Stimulated activated CD8-positive, alpha-beta memory T cell treated with anti-CD3 and anti-CD28 coated beads, Interleukin-12 subunit alpha, Interleukin-12 subunit beta, amount 100 ng/mL, for 24 hours (primary cell): ENCODE data around the gene FOXP1.
"Not testable (repeated sequence)": the region's sequence is repeated elsewhere in the genome, so short reads cannot be mapped to it uniquely, and the experiment has no call there.

Experiments
- DNase-seq: peaks from one replicate; pipeline ENCODE4 v3.0.0-alpha.2; 2020; ENCODE audit errors: extremely low read depth

FOXP1 gene

DNA sequence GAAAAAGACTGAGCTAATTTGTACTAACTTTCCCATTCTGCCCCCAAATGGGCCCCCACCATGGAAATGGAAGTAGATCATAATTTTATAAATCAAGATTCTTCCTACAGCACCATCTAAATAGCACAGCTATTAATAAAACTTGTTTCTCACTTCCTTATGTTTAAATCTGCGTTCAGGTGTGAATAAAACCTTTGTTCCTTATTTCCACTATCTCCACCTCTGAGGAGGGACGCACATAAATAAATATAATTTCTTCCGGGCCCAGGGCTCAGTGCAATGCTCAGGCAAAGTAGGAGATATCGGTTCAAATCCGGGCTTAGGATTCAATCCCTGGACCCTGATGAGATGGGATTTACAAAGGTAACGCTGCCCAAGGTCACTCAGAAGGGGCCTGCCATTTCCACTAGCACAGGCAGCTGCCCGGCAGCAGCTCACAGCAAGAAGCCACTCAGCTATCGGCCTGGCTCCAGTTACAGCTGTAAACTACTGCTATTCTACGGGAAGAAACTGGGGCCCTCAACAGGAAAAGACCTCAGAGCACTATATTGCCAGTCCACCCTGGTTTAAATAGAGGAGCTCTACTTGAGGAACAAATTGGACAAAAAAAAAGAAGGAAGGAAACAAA lies 52.5 kb downstream of the FOXP1 start:
- no peak for DNase-seq

DNA sequence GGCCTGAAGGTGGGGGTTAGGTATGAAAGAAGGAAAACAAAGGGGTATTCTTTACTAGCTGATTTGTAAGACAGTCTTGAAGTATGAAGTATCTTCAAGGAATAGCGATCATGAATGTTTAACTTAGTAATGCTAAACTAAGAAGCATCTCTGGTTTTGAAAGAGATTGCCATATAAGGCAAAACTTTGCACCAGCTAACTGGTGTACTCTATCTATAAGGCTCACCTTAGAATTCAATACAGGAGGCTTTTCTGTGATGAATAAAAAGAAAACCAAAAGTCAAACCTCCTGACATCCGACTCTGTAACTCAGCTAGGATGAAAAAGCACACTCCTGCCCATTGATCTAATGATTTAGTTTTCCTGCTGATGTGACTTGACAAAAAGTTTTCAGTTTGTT lies 54.7 kb downstream of the FOXP1 start:
- no peak for DNase-seq

- DNase-seq: not testable (repeated sequence)
These were observed 57.1 kb downstream of the FOXP1 start for GRCh38 chr3:71526448-71526847.

DNA sequence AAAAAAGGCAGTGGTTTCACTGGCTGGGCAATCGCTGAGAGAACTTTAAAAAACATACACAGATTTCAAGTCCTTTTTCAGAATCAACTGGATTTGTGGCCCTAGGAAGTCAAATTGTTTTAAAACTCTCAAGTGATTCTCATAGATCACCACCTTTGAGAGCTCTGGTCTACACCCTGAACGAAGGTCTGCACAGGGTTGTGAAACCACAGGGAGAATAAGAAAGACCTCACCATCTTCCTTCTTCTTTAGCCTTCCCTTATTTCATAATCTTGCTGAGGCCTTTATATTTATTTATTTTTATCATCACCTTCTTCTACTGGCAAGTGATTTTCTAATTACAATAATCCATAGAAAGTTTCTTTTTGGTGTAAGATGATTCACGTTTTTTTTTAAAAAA lies 58.1 kb downstream of the FOXP1 start:
- no peak for DNase-seq

DNA sequence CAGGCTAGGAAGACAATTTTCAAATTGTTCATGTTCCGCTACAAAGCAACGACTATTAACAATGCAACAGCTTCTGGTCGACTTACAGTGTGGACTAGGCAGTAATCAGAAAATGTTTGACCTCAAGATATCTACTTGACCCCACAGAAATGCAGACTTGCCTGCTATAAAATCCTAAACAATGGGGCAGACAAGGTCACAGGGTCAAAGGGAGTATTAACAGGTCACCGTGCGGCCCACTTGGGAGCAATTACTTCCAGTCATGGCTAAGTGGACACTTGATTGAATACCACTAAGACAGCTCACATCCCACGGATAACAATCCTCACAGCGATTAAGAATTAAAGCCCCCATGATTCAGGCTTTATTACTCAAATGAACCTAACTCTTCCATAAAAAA lies 58.9 kb downstream of the FOXP1 start:
- DNase-seq: no peak

DNA sequence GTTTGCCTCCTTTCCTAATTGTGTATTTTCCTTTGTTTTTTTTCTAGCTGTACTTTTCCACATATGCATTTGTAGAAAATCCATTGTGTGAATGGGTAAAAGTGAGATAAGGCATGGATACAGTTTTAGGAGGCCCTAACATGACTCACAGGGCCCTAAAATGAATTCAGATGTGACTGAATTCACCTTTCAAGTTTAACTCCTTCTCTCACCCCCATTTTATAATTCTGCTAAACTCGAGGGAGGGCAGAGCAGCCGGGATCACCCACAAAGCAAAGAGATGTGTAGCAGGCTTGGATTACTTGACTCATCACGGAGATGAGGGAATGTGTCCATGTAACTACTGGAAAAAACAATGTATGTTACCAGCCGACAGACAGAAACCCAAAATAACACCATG lies 59.9 kb downstream of the FOXP1 start:
- no peak for DNase-seq

GRCh38 chr3:71521940-71522876 lies 61.3 kb downstream of the FOXP1 start:
- DNase-seq: no peak

DNA sequence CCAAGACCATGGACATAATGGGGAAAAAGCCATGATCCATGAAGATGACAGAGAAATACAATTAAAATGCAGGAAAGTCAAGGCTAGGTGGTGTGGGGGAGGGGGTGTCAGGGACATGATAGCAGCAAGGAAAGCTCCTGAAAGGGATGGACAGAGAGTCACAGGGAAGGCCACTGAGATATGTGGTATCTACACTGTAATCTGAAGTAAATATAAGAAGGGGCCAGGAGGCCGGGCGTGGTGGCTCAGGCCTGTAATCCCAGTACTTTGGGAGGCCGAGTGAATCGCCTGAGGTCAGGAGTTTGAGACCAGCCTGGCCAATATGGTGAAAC lies 62.5 kb downstream of the FOXP1 start:
- no peak for DNase-seq

DNA sequence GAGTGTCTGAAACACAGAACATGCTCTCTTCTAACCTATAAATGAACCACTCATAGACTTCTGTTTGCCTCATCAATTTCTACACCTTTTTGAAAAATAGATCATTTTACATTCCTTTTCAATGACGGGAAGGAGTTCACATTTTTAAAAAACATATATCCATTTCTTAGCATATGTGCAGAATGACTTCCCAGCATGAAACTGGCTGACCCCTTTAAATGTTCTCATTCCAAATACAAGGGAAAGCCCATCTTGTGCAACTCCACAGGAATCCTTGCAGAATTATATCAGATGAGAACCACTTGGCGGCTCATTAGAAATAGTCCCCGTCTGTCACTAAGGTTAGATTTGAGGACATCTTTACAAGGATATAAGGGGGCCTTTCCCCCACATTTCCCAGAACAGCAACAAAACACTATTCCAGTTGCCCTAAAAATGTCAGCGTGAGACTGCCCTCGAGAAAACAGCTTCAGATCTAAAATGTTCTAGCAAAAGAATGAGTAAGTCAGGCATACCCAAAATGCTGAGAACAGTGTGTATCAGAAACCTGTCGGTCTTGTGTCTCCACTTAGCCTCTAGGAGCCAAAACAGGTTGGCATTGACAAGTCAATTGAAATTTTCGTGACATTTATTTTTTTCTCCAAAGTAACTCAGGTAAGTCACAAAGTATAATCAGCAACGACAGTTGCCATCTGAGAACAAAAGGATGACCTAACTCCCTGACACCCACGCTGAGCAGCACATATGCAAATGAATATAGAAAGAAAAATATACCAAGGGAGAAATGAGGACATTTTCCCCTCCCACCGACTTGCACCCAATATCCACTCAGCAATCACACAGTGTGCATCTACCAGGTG lies 63.1 kb downstream of the FOXP1 start:
- DNase-seq: no peak

GRCh38 chr3:71518089-71518488 lies 65.4 kb downstream of the FOXP1 start:
- no peak for DNase-seq

- DNase-seq: no peak
These were observed 66.2 kb downstream of the FOXP1 start for GRCh38 chr3:71517271-71517791.

DNA sequence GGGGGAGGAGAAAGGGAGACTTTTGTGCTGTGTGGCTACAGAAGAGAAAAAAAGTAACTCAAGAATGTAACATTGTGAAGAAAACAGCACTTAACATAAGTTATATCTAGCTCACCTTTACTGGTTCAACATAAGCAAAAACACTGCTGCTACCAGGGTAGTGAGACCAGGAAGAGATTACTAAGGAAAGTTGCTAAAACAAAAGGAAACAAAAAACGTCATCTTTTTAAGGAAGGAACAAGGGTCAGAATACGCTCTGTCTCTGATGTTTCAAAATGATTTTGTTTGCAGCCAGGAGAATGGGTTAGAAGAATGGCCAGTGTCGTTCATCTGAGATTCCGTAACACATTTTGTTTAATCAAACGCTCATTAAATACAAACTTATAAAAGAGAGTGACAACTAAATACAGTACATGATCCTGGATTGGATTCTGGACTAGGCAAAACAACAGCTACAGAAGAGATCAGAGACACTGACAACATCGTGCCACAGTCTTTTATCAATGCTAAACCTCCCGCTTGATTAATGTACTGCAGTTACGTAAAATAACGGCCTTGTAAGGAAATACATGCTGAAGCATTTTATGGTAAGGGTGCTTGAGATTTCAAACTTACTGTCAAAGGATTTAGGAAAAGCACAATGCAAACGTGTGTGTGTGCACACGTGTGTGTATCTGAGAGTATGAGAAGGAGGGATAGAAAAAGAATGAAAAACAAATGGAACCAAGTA lies 67.7 kb downstream of the FOXP1 start:
- DNase-seq: no peak

GRCh38 chr3:71514621-71515020 lies 68.9 kb downstream of the FOXP1 start:
- DNase-seq: no peak

DNA sequence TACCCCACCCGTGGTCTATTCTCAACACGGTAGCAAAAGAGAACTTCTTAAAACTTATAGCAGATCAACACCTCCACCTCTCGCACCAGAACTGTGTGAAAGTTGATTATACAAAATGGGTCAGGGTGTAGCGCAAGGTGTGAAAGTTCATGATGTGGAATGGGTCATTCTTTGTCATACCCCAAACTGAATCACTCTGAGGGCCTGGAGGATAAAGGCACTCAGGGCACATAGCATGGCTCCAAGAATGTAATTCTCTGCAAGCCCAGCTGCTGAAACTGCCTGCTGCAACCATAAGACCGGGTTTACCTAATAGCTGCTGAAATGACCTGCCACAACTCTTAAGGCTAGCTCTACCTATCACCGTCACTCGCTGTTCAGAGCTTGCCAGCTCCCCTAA lies 70.0 kb downstream of the FOXP1 start:
- DNase-seq: no peak

DNA sequence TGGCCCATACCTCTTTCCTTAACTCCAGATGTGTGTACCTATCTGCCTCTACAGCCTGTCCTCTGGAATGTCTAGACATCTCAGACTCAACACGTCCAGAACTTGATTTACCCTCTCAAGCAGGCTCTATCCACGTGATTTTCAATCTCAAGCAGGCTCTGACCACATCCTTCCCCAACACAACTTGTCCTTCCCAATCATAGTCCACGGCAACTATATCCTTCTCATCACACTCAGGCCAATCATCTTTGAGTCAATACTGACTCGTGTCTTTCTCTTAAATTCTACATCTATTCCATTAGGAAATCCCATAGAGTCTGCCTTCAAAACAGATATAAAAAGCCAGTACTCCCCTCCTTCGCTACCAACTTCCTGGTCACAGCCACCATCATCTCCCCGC lies 70.4 kb downstream of the FOXP1 start:
- no peak for DNase-seq

- DNase-seq: no peak
These were observed 71.0 kb downstream of the FOXP1 start for GRCh38 chr3:71512544-71512943.

- DNase-seq: no peak
These were observed 71.5 kb downstream of the FOXP1 start for GRCh38 chr3:71512000-71512399.

GRCh38 chr3:71511446-71511845 lies 72.1 kb downstream of the FOXP1 start:
- DNase-seq: no peak

GRCh38 chr3:71511037-71511436 lies 72.5 kb downstream of the FOXP1 start:
- DNase-seq: no peak

GRCh38 chr3:71510510-71510909 lies 73.0 kb downstream of the FOXP1 start:
- DNase-seq: no peak

GRCh38 chr3:71509066-71509465 lies 74.5 kb downstream of the FOXP1 start:
- DNase-seq: no peak
